Common myeloid progenitor, CD34-positive (primary cell): ENCODE data around the gene GPR84.

Source experiments
- CTCF ChIA-PET: fragments of 350-600 bp; sonication (Branson Sonifier 250); formaldehyde crosslinking; loops from one replicate; lab custom pipeline; 2021; ENCODE audit warnings: antibody characterized with exemption; lab: Charles Lee
- POLR2A ChIA-PET: fragments of 350-600 bp; sonication (Branson Sonifier 250); formaldehyde crosslinking; loops from one replicate; lab custom pipeline; 2021; ENCODE audit warnings: antibody characterized with exemption; lab: Charles Lee
- DNase-seq, 3 donors: peaks; one replicate each; pipeline versions ENCODE4 v3.0.0 to v3.0.0-alpha.2; 2013
- H3K27ac ChIP-seq, 2 experiments: 1 replicate in 1 of 2; 2 replicates in 1 of 2; pipeline ENCODE4 v1.7.0; 2013; ENCODE audit warnings: inconsistent platforms in 2 of 2, low read length in 2 of 2, mild to moderate bottlenecking in 2 of 2, low read depth in 1 of 2, moderate library complexity in 1 of 2; ENCODE audit not compliant: severe bottlenecking in 2 of 2, insufficient read depth in 1 of 2, poor library complexity in 1 of 2
- H3K27me3 ChIP-seq, 5 experiments: replicated peaks in 2 of 5; 1 replicate in 3 of 5; 2 replicates in 2 of 5; pipeline versions ENCODE4 v1.6.1 to v1.7.0; 2013; ENCODE audit warnings: low read length in 4 of 5, mild to moderate bottlenecking in 2 of 5, moderate library complexity in 2 of 5, inconsistent platforms in 1 of 5; ENCODE audit not compliant: insufficient read depth in 5 of 5, control insufficient read depth in 4 of 5
- H3K36me3 ChIP-seq, 4 experiments: 1 replicate in 2 of 4; 2 replicates in 2 of 4; pipeline versions ENCODE4 v1.6.1 to v1.7.0; 2013; ENCODE audit warnings: low read length in 3 of 4, control low read depth in 1 of 4, mild to moderate bottlenecking in 1 of 4; ENCODE audit not compliant: control insufficient read depth in 4 of 4, insufficient read depth in 4 of 4
- H3K4me1 ChIP-seq, 4 experiments: 1 replicate in 3 of 4; 2 replicates in 1 of 4; pipeline versions ENCODE4 v1.6.1 to v1.7.1; 2013; ENCODE audit warnings: low read length in 3 of 4, mild to moderate bottlenecking in 3 of 4, control low read depth in 1 of 4, inconsistent platforms in 1 of 4, moderate library complexity in 1 of 4; ENCODE audit not compliant: control insufficient read depth in 4 of 4, insufficient read depth in 4 of 4; ENCODE audit errors: control extremely low read depth in 1 of 4
- H3K4me3 ChIP-seq, 7 experiments: 1 replicate in 4 of 7; 2 replicates in 3 of 7; pipeline versions ENCODE4 v1.5.1 to v1.7.0; 2013; ENCODE audit warnings: mild to moderate bottlenecking in 7 of 7, low read length in 6 of 7, moderate library complexity in 6 of 7, inconsistent platforms in 2 of 7, low read depth in 2 of 7, control low read depth in 1 of 7; ENCODE audit not compliant: insufficient read depth in 4 of 7, control insufficient read depth in 1 of 7; ENCODE audit errors: extremely low read depth in 1 of 7
- H3K9me3 ChIP-seq, 5 experiments: 1 replicate in 4 of 5; 2 replicates in 1 of 5; pipeline versions ENCODE4 v1.6.1 to v1.7.1; 2013; ENCODE audit warnings: low read length in 4 of 5, mild to moderate bottlenecking in 2 of 5, inconsistent platforms in 1 of 5, low read depth in 1 of 5, moderate library complexity in 1 of 5; ENCODE audit not compliant: control insufficient read depth in 4 of 5, insufficient read depth in 2 of 5; ENCODE audit errors: control extremely low read depth in 1 of 5
- WGBS: methylation state at CpG from one replicate; pipeline ENCODE4 v1.1.5; 2013; ENCODE audit not compliant: insufficient coverage; 5-methylcytosine and 5-hydroxymethylcytosine counted together

GPR84 gene

GRCh38 chr12:54370171-54370730 lies 6.0 kb upstream of the GPR84 start:
- H3K4me1 ChIP-seq: peaks cover 7 to 38% (median 30%) of the 10 kb centered on the region in 4 experiments
- H3K36me3 ChIP-seq: peaks cover 0 to 39% (median 10%) of the 10 kb centered on the region in 4 experiments
- peak overlapping the region in 1 of 7 experiments; percentile 36 for H3K4me3 ChIP-seq
- no peak overlapping the region for H3K27ac ChIP-seq
- DNase-seq: no peak
- H3K9me3 ChIP-seq: no peaks in the 10 kb centered on the region
- ChIA-PET CTCF (interaction anchor here (0.7 to 13.6 kb wide), 12 partner anchors 11 to 124 kb away, joined by 3 to 160 read pairs (median 6); partner anchors contain the start of gene COPZ1), POLR2A (no interaction called here)
- 89% methylated on average over 38 of the region's 44 CpGs for WGBS
- no peaks in the 10 kb centered on the region for H3K27me3 ChIP-seq

GRCh38 chr12:54369597-54370131 lies 5.4 kb upstream of the GPR84 start:
- Histone ChIP-seq H3K27me3 (no peaks in the 10 kb centered on the region), H3K9me3 (no peaks in the 10 kb centered on the region), H3K27ac (no peak overlapping the region), H3K4me1 (peaks cover 10 to 44% (median 33%) of the 10 kb centered on the region in 4 experiments), H3K36me3 (peaks cover 0 to 34% (median 9%) of the 10 kb centered on the region in 4 experiments), H3K4me3 (peak overlapping the region in 2 of 7 experiments; percentile 48 to 50)
- CTCF ChIA-PET: interaction anchor here (1.3 to 13.6 kb wide), 4 partner anchors 11 to 62 kb away, joined by 3 to 160 read pairs (median 24); no protein-coding TSS in a partner anchor
- 91% methylated on average over 8 of the region's 21 CpGs for WGBS
- DNase-seq: no peak
- POLR2A ChIA-PET: no interaction called here

GRCh38 chr12:54368709-54369596 lies 4.7 kb upstream of the GPR84 start:
- WGBS: 46% methylated on average over 35 of the region's 40 CpGs
- POLR2A ChIA-PET: no interaction called here
- Histone ChIP-seq H3K9me3 (no peaks in the 10 kb centered on the region), H3K36me3 (peaks cover 0 to 26% (median 6%) of the 10 kb centered on the region in 4 experiments), H3K4me3 (peak overlapping the region in 4 of 7 experiments; percentile 48 to 67 (median 51)), H3K27ac (peak overlapping the region in 1 of 2 experiments; percentile 25), H3K4me1 (peaks cover 15 to 51% (median 40%) of the 10 kb centered on the region in 4 experiments), H3K27me3 (no peaks in the 10 kb centered on the region)
- CTCF ChIA-PET: interaction anchor here (0.6 to 3.9 kb wide), 27 partner anchors 11 to 159 kb away, joined by 3 to 76 read pairs (median 5); partner anchors contain the start of gene NFE2
- DNase-seq: peak; percentile 83 to 91 (median 87)

- Histone ChIP-seq H3K27ac (no peak overlapping the region), H3K4me1 (peaks cover 15 to 59% (median 48%) of the 10 kb centered on the region in 4 experiments), H3K9me3 (no peaks in the 10 kb centered on the region), H3K4me3 (peak overlapping the region in 4 of 7 experiments; percentile 39 to 67 (median 50)), H3K36me3 (peaks cover 0 to 20% (median 2%) of the 10 kb centered on the region in 4 experiments), H3K27me3 (no peaks in the 10 kb centered on the region)
- WGBS: 26% methylated on average over 4 of the region's 5 CpGs
- POLR2A ChIA-PET: no interaction called here
- CTCF ChIA-PET: interaction anchor here (0.5 to 3.9 kb wide), 29 partner anchors 12 to 158 kb away, joined by 3 to 76 read pairs (median 5); partner anchors contain the start of gene NFE2
- no peak for DNase-seq
Measured at GRCh38 chr12:54368025-54368708, 3.9 kb upstream of the GPR84 start.

- Histone ChIP-seq H3K27me3 (no peaks in the 10 kb centered on the region), H3K27ac (no peak overlapping the region), H3K4me3 (no peak overlapping the region), H3K9me3 (no peaks in the 10 kb centered on the region), H3K4me1 (peaks cover 21 to 61% (median 53%) of the 10 kb centered on the region in 4 experiments), H3K36me3 (no peaks in the 10 kb centered on the region)
- ChIA-PET POLR2A (no interaction called here), CTCF (interaction anchor here (1.1 to 9.2 kb wide), 10 partner anchors 12 to 148 kb away, joined by 3 to 174 read pairs (median 12); partner anchors contain the start of gene COPZ1)
- WGBS: 100% methylated on average over 1 of the region's 6 CpGs
- DNase-seq: no peak
Measured at GRCh38 chr12:54363618-54364017, 668 bp downstream of the GPR84 start.

GRCh38 chr12:54363047-54363446 lies 1.2 kb downstream of the GPR84 start:
- Histone ChIP-seq H3K27me3 (no peaks in the 10 kb centered on the region), H3K4me3 (no peak overlapping the region), H3K4me1 (peaks cover 21 to 61% (median 53%) of the 10 kb centered on the region in 4 experiments), H3K36me3 (no peaks in the 10 kb centered on the region), H3K9me3 (no peaks in the 10 kb centered on the region), H3K27ac (no peak overlapping the region)
- ChIA-PET POLR2A (no interaction called here), CTCF (interaction anchor here (1.1 to 9.2 kb wide), 10 partner anchors 12 to 147 kb away, joined by 3 to 174 read pairs (median 12); partner anchors contain the start of gene COPZ1)
- WGBS: 99% methylated on average over 8 of the region's 8 CpGs
- no peak for DNase-seq
